Medulla oblongata (tissue), 1 donor: ENCODE measurements around the gene ELOVL7.
A peak's percentile ranks its signal among the peaks of the same experiment; 100 is the strongest.
"Not testable (repeated sequence)": the region's sequence is repeated elsewhere in the genome, so short reads cannot be mapped to it uniquely, and the experiment has no call there.

Experiments
- DNase-seq: peaks from one replicate; pipeline ENCODE4 v3.0.0-alpha.2; 2015; ENCODE audit errors: extremely low spot score

ELOVL7 gene

GRCh38 chr5:60830581-60831127 lies 13.4 kb downstream of the ELOVL7 start:
- DNase-seq: no peak

DNA sequence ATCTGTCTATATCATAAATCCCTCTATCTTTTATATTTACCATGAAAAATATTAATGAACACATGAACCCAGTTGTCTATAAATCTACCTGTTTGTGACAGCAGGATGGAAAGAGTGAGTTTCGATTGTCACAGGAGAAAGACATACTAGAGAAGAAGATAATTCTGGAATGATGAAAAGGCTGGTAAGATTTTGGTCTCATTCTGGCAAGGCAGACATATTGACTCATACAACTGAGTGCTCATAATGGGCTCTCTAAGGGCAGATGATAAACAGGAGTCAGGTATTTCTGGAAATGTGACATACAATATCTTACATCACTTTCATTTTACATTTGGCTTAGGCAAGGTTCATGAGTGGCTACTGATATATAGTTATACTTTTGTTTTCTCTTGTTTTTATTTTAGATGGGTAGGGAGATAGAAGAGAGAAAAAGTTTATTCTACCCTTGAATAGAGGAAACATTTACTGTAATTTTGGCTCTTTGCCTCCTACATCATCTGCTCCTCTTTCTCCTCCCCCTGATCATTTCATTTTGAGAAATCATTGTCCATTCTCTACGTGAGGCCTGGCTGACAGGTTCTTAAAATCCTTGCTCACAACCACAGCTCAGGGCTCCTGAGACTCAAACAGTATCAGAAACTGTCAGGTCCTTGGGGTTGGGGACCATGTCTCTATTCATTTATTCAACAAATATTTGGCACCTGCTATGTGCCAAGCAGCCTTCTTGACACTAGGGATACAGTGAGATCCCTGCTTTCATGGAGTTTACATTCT lies 14.4 kb downstream of the ELOVL7 start:
- no peak for DNase-seq

GRCh38 chr5:60827201-60827600 lies 16.9 kb downstream of the ELOVL7 start:
- DNase-seq: no peak

DNA sequence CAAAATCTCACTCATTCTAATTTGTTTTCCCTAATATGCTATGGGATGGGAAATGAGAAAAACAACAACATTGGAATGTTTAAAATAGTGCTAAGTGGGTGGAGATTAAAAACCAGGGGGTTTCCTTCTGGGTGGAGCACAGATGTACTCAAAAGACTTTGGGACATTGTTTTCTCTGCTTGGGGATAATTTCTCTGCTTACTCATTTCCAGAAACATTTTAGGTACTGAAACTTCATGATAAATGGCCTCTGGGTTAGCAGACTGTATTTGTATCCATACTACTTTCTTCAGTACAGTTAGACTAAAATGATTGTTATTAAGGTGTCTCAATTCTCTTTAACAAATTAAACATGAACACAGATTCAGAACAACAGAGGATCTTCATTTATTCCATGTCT lies 17.4 kb downstream of the ELOVL7 start:
- DNase-seq: no peak

GRCh38 chr5:60823574-60823973 lies 20.5 kb downstream of the ELOVL7 start:
- no peak for DNase-seq

DNA sequence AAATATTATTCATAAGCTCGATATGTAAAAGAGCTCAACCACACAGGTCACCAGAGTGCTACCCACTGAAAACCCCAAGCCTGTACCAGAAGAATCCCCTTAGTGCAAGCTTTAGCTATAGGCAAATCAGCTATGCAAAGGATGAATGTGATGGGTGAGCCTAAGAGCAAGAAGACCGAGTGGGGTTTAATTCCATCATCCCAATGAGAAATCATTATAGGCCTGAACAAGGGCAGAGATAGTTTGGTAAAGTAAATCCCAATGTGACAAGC lies 21.8 kb downstream of the ELOVL7 start:
- DNase-seq: no peak

GRCh38 chr5:60821488-60822284 lies 22.4 kb downstream of the ELOVL7 start:
- DNase-seq: no peak

DNA sequence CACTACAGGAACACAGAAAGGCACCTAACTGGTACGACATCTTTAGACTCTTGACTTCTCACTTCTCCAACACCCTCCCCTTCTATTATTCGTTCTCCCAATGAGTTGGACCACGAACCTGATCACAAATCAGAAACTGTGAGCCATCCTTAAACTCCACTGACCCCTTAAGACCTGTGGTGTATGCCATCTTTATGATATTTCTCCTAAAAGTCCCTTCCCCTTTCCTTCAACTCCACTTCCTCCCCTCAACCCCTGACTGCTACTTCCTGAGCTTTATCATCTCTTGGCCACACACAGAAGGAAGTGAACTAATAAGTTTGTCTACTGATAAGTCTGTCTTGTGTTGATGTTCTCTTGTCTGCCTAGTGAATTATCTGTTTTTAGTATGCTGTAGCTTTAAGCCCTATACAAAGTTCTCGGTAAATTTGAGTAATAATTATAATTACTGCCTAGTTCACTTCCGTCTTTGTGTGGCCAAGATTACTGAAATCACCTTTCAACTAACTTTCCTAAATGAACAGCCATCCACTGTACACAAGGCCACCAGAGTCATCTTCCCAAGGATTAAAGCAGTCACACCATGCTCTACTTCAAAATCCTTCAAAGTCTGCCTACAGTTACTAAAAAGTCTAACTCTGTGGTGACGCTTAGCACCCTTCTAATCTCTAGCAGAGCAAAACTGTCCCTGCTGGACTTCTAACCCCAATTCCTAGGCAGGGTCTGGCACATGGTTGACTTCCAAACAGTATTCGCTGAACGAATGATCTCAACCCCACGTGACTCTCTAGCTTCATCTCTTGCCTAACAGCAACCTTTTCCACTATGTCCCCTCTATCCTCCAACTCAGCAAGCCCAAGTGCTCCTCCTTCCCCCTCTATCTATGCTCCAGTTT lies 23.2 kb downstream of the ELOVL7 start:
- no peak for DNase-seq

- DNase-seq: not testable (repeated sequence)
Observed at GRCh38 chr5:60816138-60816537, 27.9 kb downstream of the ELOVL7 start.

- no peak for DNase-seq
Observed at GRCh38 chr5:60814498-60814897, 29.6 kb downstream of the ELOVL7 start.

- no peak for DNase-seq
Observed at GRCh38 chr5:60812426-60812825, 31.6 kb downstream of the ELOVL7 start.

DNA sequence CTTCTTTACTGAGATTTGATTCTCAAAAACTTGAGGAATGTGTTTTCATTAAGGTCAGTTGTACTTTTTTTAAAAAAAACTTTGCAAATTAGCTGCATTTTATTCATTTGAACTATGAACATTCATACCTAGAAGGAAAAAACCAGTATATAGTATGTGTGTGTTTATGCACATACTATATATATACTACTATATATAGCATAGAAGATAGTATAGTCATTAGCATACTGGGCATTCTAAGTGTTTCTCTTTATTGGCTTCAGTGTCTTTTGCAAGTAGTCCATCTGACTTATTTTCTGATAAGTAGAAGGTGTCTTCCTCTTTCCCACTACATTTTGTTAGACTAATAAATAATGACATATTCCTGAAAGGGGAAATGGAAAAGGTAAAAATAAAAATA lies 33.0 kb downstream of the ELOVL7 start:
- DNase-seq: no peak

GRCh38 chr5:60810438-60811085 lies 33.5 kb downstream of the ELOVL7 start:
- no peak for DNase-seq

DNA sequence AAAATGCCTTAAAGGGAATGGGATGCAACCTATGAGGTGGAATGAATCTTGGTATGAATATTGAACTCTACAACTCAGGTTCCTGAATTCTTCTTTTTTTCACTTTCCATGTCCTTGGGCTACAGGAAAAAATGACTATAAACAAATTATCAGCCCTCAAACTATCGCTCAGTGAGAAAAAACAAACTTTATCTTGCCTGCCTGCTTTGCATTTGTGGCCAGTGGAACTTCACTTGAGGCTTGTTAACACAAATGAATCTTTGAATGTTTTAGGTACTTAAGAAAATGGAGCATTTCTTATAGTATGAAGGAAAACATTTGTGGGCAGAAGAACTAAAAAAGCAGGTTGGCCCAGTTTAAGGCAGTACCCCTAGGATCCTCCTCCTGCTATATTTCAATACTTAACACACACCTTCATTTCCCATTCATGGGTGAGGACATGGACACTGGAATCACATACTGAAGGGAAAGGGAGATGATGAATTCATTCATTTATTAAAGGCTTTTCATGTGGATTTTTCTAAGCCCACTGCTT lies 34.1 kb downstream of the ELOVL7 start:
- DNase-seq: no peak

DNA sequence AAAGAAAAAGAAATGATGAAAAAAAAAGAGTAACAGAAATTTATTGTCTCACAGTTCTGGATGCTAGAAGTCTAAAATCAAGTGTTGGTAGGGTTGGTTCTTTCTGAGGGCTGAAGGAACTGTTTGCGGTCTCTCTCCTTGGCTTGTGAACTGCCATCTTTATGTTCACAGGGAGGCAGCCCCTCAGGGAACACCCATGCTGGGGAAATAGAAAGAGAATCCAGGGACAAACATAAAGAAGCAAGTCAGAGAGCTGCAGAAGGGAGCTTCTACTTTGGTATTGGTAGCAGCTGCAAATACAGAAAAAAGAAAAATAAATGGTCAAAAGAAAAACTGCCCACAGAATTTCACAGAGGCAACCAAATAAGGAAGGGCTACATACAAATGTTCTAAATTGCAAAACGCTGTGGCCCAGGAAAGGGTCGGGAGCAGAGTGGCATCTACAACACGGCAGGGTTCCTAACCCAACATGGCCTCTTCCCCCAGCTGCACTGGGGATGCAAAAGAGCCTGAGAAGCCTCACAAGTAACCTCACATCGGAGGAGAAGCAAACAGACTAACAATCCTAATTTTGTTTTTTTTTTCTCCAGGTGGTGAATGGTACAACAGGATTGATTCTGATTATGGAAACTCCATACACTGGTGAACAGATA lies 37.4 kb downstream of the ELOVL7 start:
- DNase-seq: no peak

GRCh38 chr5:60805463-60805862 lies 38.6 kb downstream of the ELOVL7 start:
- no peak for DNase-seq

DNA sequence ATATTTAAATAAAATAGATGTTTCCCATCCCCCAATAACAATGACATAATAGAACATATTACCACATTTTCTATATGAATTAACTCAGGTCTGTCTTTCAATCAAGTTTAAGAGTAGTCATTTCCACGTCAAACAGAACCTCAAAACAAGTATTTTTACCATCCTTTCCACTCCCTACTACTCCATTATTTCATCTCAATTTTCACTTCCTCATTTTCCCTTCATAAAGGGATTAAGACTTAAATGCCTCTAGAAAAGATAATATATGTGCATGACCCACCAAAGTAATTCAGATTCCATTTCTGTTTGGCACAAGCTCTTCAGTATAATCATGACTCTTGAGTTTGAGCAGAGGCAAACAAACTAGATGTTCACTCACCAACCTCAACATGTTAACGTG lies 40.4 kb downstream of the ELOVL7 start:
- no peak for DNase-seq

DNA sequence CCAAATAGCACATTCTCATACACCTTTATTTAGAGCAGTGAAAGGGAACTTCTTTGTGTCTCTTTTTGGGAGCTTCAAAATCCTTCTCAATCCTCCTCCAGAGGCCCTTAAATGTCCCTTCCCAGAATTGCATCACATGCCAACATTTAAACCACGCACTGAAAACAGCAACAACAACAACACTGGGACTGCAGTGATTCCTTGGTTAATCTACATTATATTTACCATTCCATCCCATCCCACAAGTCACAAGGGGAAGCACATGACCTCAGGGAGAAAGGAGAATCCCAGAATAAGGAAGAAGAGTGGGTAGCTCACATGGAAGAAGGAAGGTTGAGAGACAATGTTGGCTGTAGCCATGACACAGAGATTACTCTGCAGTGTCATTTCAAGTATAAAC lies 41.1 kb downstream of the ELOVL7 start:
- no peak for DNase-seq

DNA sequence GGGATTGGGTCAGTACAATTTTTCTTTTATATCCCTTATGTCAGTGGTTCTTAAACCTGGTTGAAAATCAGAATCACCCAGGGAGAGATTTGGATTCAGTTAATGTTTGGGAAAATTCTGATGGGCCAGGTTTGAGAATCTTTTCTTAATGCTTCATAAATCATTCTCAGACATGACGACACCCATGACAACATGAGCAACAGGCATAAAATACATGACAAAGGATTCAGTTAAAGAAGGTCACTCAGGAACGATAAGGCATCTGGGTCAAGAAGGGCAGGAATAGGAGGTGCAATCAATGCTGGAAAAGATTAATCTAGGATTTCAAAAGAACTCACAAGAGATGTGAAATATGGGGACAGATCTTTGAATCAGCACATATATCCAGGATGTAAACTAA lies 41.8 kb downstream of the ELOVL7 start:
- no peak for DNase-seq

DNA sequence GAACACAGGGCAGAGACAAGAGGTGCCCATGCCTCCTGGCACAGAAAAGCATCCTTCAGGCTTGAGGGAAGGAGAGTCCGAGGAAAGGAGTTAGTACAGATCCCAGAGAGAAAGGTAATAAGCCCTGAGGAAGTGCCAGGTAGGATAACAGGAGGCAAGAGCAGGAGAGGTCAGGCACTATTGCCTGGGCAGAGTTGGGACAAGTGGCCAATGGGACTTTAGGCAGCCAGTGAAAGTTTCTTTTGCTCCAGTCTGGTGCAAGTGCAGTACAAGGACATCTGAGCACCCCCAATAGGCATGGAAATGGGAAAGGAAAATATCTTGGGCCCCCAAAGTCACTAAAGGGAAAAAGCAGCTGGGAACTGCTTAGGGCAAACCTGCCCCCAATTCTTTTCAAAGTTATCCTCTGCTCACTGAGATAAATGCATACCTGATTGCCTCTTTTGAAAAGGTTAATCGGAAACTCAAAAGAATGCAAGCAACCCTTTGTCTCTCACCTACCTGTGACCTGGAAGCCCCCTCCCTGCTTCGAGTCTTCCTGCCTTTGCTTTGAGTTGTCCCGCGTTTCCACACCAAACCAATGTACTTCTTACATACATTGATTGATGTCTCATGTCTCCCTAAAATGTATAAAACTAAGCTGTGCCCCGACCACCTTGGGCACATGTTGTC lies 46.5 kb downstream of the ELOVL7 start:
- peak; percentile 17 for DNase-seq
